Right ventricle myocardium inferior (tissue), 1 donor: ENCODE measurements around the gene TUBAL3. TPM values are rescaled to one million over a fixed set of nuclear protein-coding genes. Genes with fewer than 3 reads are reported as not detected.

ENCODE experiments used
- ATAC-seq: fragments of 200-7000 bp; cut with Tn5 transposase; one replicate; pipeline ENCODE4 v1.9.1; 2020; ENCODE audit warnings: mild to moderate bottlenecking, moderate library complexity
- DNase-seq: peaks from one replicate; pipeline ENCODE4 v3.0.0; 2021; ENCODE audit errors: missing footprints
- intact Hi-C: fragments of 100-400 bp; cut with DNase I; formaldehyde crosslinking; loops from one replicate; pipeline ENCODE4 v1.11.0; 2022
- total RNA-seq: library from RNA; stranded (reverse); fragmentation: NEBNext Ultra II Directional; extraction: Animal tissue kit (Norgen Biotek cat#: 25700); gene quantifications from one replicate; pipeline ENCODE4 v1.2.1, GENCODE V29; 2021
- donor health status: DM: no; HTN: yes; CAD: no; lungs with severe emphysema.

Gene TUBAL3
- total RNA-seq, 1 donor from 2014 or later, result not detected

DNA sequence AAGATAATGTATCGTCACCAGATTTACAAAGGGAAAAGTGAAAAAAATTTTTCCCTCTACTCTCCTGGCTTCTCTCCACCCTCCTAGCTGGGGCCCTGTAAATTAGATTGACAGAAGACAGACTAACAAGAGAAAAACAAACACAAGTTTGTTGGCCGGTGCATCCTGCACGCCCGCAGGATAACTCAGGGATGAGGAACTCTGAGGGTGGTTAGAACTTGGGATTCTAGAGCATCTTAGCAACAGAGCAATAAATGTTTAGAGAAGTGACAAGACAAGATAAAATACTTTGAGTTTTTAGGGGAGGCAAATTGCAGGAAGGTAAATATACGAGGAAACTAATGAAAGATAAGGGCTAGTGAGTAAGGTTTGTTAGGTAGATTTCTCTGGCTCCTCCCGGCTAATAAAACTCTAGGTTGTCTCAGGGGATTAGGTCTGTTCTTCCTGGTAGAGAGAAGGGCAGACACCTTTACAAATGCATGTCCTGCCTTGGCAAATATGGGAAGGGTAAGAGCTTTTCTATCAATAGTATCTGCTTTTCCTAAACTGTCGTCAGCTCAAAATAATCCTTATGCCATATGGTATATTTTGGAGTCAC is 44.2 kb downstream of the TUBAL3 start:
- no peak for ATAC-seq
- intact Hi-C loops, result no loop called here
- DNase-seq, result no peak

DNA sequence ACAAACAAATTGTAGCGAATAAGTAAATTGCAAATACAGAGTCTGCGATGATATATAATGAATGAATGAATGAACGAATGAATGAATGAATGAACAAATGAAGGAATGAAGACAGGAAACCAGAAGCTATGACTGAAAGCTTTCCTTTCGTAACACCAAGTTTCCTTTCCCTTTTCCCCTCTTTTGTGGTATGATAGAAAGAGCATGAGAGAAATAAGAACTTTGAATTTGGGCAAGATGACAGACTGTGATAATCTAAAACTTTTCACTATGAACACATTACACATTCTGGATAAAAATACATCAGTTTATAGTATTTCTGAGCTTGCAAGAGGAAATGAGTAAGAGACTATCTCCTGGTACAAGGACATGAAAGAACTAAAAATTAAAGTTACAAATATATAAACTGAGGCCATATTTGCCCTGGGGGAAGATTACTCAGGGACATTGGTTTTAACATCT is 48.3 kb downstream of the TUBAL3 start:
- DNase-seq, result no peak
- ATAC-seq, result no peak
- intact Hi-C loops, result no loop called here

GRCh38 chr10:5355594-5356301 is 48.9 kb downstream of the TUBAL3 start:
- DNase-seq (no peak), ATAC-seq (no peak)
- intact Hi-C loops, result no loop called here

DNA sequence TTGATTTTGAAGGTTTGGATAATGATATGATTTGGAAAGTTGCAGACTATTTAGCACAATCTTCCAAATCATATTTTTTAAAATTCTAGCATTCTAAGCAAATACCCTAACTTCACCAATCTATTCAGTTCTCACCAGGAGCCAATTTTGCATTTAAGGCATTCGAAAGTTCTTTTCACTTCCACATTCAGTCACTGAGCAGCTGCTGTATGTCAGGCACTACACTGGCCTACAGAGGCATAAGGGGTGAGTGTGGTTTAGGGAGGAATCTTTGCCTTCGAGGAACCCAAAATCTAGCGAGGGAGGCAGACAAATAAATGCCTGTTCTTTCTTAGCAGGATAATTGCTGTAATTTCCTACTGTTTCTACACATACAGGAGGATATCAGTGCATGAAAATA is 50.6 kb downstream of the TUBAL3 start:
- DNase-seq (no peak), ATAC-seq (no peak)
- intact Hi-C loops, result no loop called here

GRCh38 chr10:5349362-5349761 is 55.3 kb downstream of the TUBAL3 start:
- DNase-seq (no peak), ATAC-seq (no peak)
- intact Hi-C loops, result no loop called here

GRCh38 chr10:5346881-5347280 is 57.7 kb downstream of the TUBAL3 start:
- DNase-seq (no peak), ATAC-seq (no peak)
- intact Hi-C loops, result no loop called here

- no peak for DNase-seq
- intact Hi-C loops, result no loop called here
- ATAC-seq, result no peak
These were observed 59.9 kb downstream of the TUBAL3 start for GRCh38 chr10:5344746-5345145.

GRCh38 chr10:5343979-5344378 is 60.6 kb downstream of the TUBAL3 start:
- ATAC-seq (no peak), DNase-seq (no peak)
- intact Hi-C loops, result no loop called here

DNA sequence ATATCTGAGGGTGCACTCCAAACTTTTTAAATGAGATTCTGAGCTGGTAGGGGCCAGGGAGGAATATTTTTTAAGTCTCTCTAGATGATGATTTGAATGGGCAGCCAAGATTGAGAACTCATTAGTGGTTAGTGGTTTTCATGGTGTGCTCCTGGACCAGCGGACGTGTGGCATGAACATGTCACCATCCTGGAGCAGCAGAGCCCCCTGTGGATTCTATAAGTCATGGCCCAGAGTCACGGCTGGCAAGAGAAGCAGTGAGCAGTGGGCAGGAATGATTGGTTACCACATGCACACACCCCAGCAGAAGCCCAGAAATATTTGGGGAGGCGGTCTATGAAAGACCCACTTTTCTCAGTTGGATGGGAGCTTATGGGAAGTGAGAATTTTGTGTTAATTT is 61.1 kb downstream of the TUBAL3 start:
- intact Hi-C loops, result no loop called here

More for the DNA sequence above, 61.1 kb downstream of the TUBAL3 start:
- DNase-seq, result no peak
- ATAC-seq, result no peak

Other genes starting within 250 kb of the TUBAL3 start
- gene AKR1C8, start 219.7 kb downstream of the TUBAL3 start, total RNA-seq, result not detected
- gene AKR1C4, start 208.0 kb downstream of the TUBAL3 start, total RNA-seq, result not detected
- gene UCN3, start 39.9 kb downstream of the TUBAL3 start, total RNA-seq, result not detected
- 16.2 TPM for gene NET1, start 7.7 kb upstream of the TUBAL3 start, total RNA-seq
- not detected for gene CALML5, start 94.7 kb upstream of the TUBAL3 start, total RNA-seq
- gene CALML3, start 120.1 kb upstream of the TUBAL3 start, total RNA-seq, result not detected